GM12865 (cell line): Measurements from ENCODE around the gene FN3K.

Source experiments
- DNase-seq: peaks from one replicate; pipeline ENCODE4 v3.0.0; 2010; ENCODE audit warnings: low read depth
- H3K4me3 ChIP-seq: 2 replicates; pipeline ENCODE4 v1.5.1; 2011; ENCODE audit warnings: mild to moderate bottlenecking, low read depth, low read length, control low read depth
- CTCF ChIP-seq: IDR thresholded peaks from 2 replicates; pipeline ENCODE4 v1.5.1; 2011; ENCODE audit warnings: low read length, control low read depth, low read depth, inconsistent platforms; ENCODE audit not compliant: insufficient read depth; ENCODE audit errors: missing control alignments

FN3K gene

DNA sequence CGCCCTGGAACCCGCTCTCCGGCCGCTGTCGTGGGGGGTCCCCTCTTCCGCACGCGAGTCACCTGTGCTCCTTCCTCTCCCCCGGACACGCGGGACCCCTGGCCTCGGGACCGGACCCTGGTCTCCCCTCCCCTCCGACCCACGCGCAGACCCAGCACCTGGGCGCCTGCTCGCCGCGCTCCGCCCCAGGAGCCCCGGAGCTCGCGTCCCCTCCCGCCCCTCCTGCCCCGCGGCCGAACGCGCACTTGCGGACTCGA lies 37.7 kb upstream of the FN3K start:
- peak overlapping the region; percentile 52 for H3K4me3 ChIP-seq
- DNase-seq = no peak
- no peak for TF ChIP-seq CTCF

GRCh38 chr17:82698065-82698973 lies 37.1 kb upstream of the FN3K start, which contains the start of gene RAB40B:
RAB40B (minus strand) TSS chr17:82698698; CDS start chr17:82698596, 102 bp downstream.
- no peak for TF ChIP-seq CTCF
- DNase-seq = peak; percentile 99
- peak within 1 kb of the TSS; percentile 52 for H3K4me3 ChIP-seq

DNA sequence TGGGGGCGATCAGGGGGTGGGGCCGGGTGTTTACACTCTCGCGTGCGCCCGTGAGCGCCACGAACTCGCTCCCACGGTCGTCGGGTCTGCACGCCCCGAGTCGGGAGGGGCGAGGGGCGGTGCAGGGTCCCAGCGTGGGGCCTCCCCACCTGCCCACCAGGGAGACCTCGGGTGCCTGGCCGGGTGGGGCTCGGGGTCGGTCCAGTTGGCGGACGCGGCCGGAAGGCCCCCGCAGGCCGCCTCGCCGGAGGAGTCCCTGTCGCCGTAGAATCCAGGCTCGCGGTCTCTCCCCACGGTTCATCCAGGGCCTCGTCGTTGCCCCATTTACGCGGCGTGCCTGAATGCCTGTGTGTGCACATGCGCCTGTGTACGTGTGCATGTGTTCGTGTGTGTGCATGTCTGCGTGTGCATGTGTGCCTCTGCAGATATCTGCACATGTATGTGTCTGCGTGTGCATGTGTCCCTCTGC lies 36.4 kb upstream of the FN3K start:
- H3K4me3 ChIP-seq = peak overlapping the region; percentile 45
- TF ChIP-seq CTCF = no peak
- no peak for DNase-seq

DNA sequence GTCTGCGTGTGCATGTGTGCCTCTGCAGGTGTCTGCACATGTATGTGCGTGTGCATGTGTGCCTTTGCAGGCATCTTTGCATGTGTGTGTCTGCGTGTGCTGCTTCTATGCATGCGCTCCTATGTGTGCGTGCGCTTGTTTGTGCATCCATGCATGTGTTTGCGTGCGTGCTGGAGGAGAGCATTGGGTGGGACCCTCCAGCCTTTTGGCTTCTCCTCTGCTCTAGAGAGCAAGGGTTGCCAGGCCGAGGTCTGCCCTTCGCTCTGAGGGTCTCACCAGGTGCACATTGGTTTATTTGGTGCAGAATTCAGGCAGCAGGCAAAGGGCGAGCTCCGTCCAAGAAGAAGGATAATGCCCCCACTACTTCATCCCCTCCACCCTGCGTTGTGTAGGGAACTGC lies 35.9 kb upstream of the FN3K start:
- H3K4me3 ChIP-seq = no peak overlapping the region; the same call in 1 of the 2 replicates
- TF ChIP-seq CTCF = no peak
- no peak for DNase-seq

DNA sequence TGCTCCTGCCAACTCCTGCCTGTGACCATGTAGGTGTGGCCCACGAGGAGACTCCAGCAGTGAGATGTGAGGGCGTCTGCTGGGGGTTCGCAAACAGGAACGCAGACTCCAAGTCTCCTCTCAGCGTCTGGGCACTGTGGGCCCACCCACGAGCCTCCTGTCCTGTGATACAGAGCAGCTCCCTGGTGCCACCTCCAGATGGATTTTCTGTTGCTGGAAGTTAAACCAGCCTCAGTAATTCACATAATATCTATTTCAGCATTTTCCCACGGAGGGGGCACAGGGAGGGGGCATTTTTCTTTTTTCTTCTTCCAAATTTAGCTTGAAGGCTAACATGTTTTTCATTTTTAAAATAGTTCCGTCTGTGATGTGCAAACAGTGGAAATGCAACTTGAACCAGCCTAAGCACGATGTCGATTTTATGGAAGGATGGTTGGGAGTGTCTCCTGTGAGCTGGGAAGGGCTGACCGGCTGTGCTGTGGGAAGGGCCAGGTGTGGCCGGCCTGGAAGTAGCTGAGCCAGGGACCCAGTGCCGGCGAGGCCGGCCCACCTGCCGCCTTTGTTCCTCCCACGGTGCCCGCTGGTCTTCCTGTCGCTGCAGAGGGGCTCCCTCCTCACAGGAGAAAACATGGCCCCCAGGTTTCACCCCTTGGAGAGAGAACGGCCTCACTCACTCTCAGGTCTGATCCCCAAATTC lies 33.0 kb upstream of the FN3K start:
- DNase-seq = no peak
- no peak overlapping the region for H3K4me3 ChIP-seq
- no peak for TF ChIP-seq CTCF

DNA sequence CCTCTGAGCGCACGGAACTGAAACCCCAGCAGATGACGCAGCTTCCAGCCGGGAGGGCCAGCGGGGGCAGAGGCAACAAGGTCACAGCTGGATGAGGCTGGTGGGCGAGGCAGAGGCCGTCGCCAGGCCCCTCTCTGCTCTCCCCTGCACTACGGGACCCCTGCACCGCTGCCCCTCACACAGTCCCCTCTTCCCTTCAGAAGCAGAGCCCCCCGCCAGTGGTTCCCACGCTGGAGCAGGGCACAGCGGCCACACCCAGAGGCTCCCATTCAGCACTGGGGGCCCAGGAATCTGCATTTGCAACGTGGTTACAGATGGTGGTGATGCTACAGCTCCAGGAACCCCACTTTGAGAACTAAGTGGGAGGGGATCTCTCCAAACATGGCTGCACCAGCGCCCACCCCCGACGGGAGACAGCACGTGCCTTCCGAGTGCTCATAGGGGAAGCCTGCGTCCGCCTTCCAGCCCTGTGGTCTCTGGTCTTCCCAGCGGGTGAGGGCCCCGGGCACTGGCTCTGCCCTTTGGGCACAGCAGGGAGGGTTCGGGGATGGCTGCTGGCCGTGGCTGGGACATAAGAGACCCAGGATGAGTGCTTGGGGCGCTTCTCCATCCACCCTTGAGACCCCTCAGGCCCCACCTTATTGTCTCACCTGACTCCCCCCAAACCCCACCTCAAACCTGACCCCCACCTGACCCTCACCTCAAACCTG lies 32.2 kb upstream of the FN3K start:
- H3K4me3 ChIP-seq = no peak overlapping the region
- TF ChIP-seq CTCF = no peak
- no peak for DNase-seq
